GM23248 (cell line): Measurements from ENCODE around the gene MLC1. TPM values are rescaled to one million over a fixed set of nuclear protein-coding genes. Genes with fewer than 3 reads are reported as not detected.

Source experiments
- DNase-seq: peaks from one replicate; pipeline ENCODE4 v3.0.0-alpha.2; 2015
- H2AFZ ChIP-seq: fragments of 200-600 bp; sonication (generic); 2 replicates; pipeline ENCODE4 v1.6.1; 2016; ENCODE audit warnings: antibody characterized with exemption
- H3F3A ChIP-seq: fragments of 200-600 bp; sonication (generic); 2 replicates; pipeline ENCODE4 v1.6.1; 2016; ENCODE audit warnings: mild to moderate bottlenecking, antibody characterized with exemption, mixed run types; ENCODE audit not compliant: insufficient read depth
- H3K27ac ChIP-seq: fragments of 200-600 bp; sonication (generic); 2 replicates; pipeline ENCODE4 v1.5.1; 2016; ENCODE audit warnings: mild to moderate bottlenecking
- H3K27me3 ChIP-seq: fragments of 200-600 bp; sonication (generic); replicated peaks from 2 replicates; pipeline ENCODE4 v1.6.1; 2016; ENCODE audit warnings: mild to moderate bottlenecking; ENCODE audit not compliant: insufficient read depth
- H3K36me3 ChIP-seq: fragments of 200-600 bp; sonication (generic); 2 replicates; pipeline ENCODE4 v1.6.1; 2016; ENCODE audit warnings: low read depth, mild to moderate bottlenecking
- H3K4me1 ChIP-seq: fragments of 200-600 bp; sonication (generic); 2 replicates; pipeline ENCODE4 v1.6.1; 2016; ENCODE audit warnings: mild to moderate bottlenecking; ENCODE audit not compliant: insufficient read depth
- H3K4me2 ChIP-seq: fragments of 200-600 bp; sonication (generic); one replicate; pipeline ENCODE4 v1.6.1; 2016; ENCODE audit warnings: mild to moderate bottlenecking; ENCODE audit not compliant: unreplicated experiment
- H3K4me3 ChIP-seq: fragments of 200-600 bp; sonication (generic); 2 replicates; pipeline ENCODE4 v1.5.1; 2016; ENCODE audit warnings: mild to moderate bottlenecking
- H3K79me2 ChIP-seq: fragments of 200-600 bp; sonication (generic); 2 replicates; pipeline ENCODE4 v1.6.1; 2016; ENCODE audit warnings: mild to moderate bottlenecking; ENCODE audit not compliant: insufficient read depth
- H3K9ac ChIP-seq: fragments of 200-600 bp; sonication (generic); 2 replicates; pipeline ENCODE4 v1.6.1; 2016; ENCODE audit warnings: mild to moderate bottlenecking
- H3K9me2 ChIP-seq: fragments of 200-600 bp; sonication (generic); 2 replicates; pipeline ENCODE4 v1.6.1; 2016; ENCODE audit warnings: mixed run types, mild to moderate bottlenecking, moderate library complexity; ENCODE audit not compliant: insufficient read depth
- H3K9me3 ChIP-seq: fragments of 200-600 bp; sonication (generic); one replicate; pipeline ENCODE4 v1.6.1; 2017; ENCODE audit warnings: low read depth
- H4K20me1 ChIP-seq: fragments of 200-600 bp; sonication (generic); 2 replicates; pipeline ENCODE4 v1.6.0; 2016; ENCODE audit not compliant: insufficient read depth
- EZH2 ChIP-seq: fragments of 200-600 bp; sonication (generic); IDR thresholded peaks from 2 replicates; pipeline ENCODE4 v1.6.1; 2018; ENCODE audit warnings: antibody characterized with exemption, mild to moderate bottlenecking; ENCODE audit not compliant: insufficient read depth, poor library complexity, severe bottlenecking
- EZH2phosphoT487 ChIP-seq: fragments of 200-600 bp; sonication (generic); IDR thresholded peaks from 2 replicates; pipeline ENCODE4 v1.6.1; 2018; ENCODE audit warnings: antibody characterized with exemption, moderate library complexity, mild to moderate bottlenecking, low read depth; ENCODE audit not compliant: insufficient read depth
- WGBS, 2 experiments: methylation state at CpG; one replicate each; pipeline ENCODE4 v1.1.6; 2015 to 2017; ENCODE audit warnings: low lambda C conversion rate in 2 of 2, low coverage in 1 of 2; ENCODE audit errors: missing lambda C conversion rate in 2 of 2; 5-methylcytosine and 5-hydroxymethylcytosine counted together
- in situ Hi-C: fragments of 300-500 bp; cut with MboI; formaldehyde crosslinking; loops from 2 replicates; pipeline ENCODE4 v1.15.0; 2020
- polyA plus RNA-seq: library from polyadenylated mRNA; unstranded; fragments of >200 nt; fragmentation: Nextera tagmentation; extraction: Ambion mirVana; gene quantifications from 2 replicates; pipeline ENCODE4 v1.2.1, GENCODE V29; 2016
- total RNA-seq: library from RNA; depleted of rRNA; stranded (reverse); fragments of >200 nt; shearing (Covaris generic); gene quantifications from 2 replicates; pipeline ENCODE4 v1.2.3, GENCODE V29; 2014

MLC1 gene
- total and polyA plus RNA-seq, 2 experiments from 2014 or later = not detected

- Histone ChIP-seq H3K9me2 (no peaks in the 10 kb centered on the region), H3K9me3 (no peaks in the 10 kb centered on the region), H3K79me2 (no peaks in the 10 kb centered on the region), H3K4me2 (no peak overlapping the region), H3K36me3 (no peaks in the 10 kb centered on the region), H3K9ac (no peak overlapping the region), H2AFZ (no peak overlapping the region), H3F3A (no peaks in the 10 kb centered on the region), H3K27ac (no peak overlapping the region), H3K4me1 (no peaks in the 10 kb centered on the region), H4K20me1 (no peaks in the 10 kb centered on the region), H3K27me3 (peaks cover 3% of the 10 kb centered on the region), H3K4me3 (no peak overlapping the region)
- in situ Hi-C loops = loop anchor here (5.0 kb wide), 1 partner anchor 100 kb away; no protein-coding TSS in a partner anchor
- no peak for TF ChIP-seq EZH2phosphoT487
- TF ChIP-seq EZH2 = no peak
- 57 to 64% methylated on average over 19 to 23 of the region's 24 CpGs for WGBS, 2 experiments
- no peak for DNase-seq
These were observed 52.9 kb downstream of the MLC1 start for GRCh38 chr22:50032109-50032871.

- H3K9me3 ChIP-seq = no peaks in the 10 kb centered on the region
- H3K27ac ChIP-seq = no peak overlapping the region
- no peak for TF ChIP-seq EZH2phosphoT487
- no peak for TF ChIP-seq EZH2
- no peak overlapping the region for H3K4me3 ChIP-seq
- no peaks in the 10 kb centered on the region for H3F3A ChIP-seq
- H3K36me3 ChIP-seq = no peaks in the 10 kb centered on the region
- no peaks in the 10 kb centered on the region for H3K9me2 ChIP-seq
- H3K79me2 ChIP-seq = no peaks in the 10 kb centered on the region
- no peak for DNase-seq
- no peak overlapping the region for H3K9ac ChIP-seq
- H3K4me2 ChIP-seq = no peak overlapping the region
- H3K27me3 ChIP-seq = peaks cover 3% of the 10 kb centered on the region
- H2AFZ ChIP-seq = no peak overlapping the region
- 75 to 78% methylated on average over 44 to 49 of the region's 49 CpGs for WGBS, 2 experiments
- in situ Hi-C loops = loop anchor here (5.0 kb wide), 1 partner anchor 99 kb away; no protein-coding TSS in a partner anchor
- no peaks in the 10 kb centered on the region for H4K20me1 ChIP-seq
- H3K4me1 ChIP-seq = no peaks in the 10 kb centered on the region
These were observed 53.8 kb downstream of the MLC1 start for GRCh38 chr22:50031189-50032091.

- in situ Hi-C loops = loop anchor here (5.0 kb wide), 1 partner anchor 98 kb away; no protein-coding TSS in a partner anchor
- Histone ChIP-seq H3K9me3 (no peaks in the 10 kb centered on the region), H3K4me1 (no peaks in the 10 kb centered on the region), H3K4me2 (no peak overlapping the region), H3K4me3 (no peak overlapping the region), H3K36me3 (no peaks in the 10 kb centered on the region), H4K20me1 (no peaks in the 10 kb centered on the region), H3F3A (no peaks in the 10 kb centered on the region), H3K79me2 (no peaks in the 10 kb centered on the region), H2AFZ (no peak overlapping the region), H3K27ac (no peak overlapping the region), H3K9ac (no peak overlapping the region), H3K9me2 (no peaks in the 10 kb centered on the region), H3K27me3 (peaks cover 5% of the 10 kb centered on the region)
- TF ChIP-seq EZH2 (no peak), EZH2phosphoT487 (no peak)
- peak; percentile 83 for DNase-seq
- 17 to 18% methylated on average over 47 to 51 of the region's 52 CpGs for WGBS, 2 experiments
These were observed 54.7 kb downstream of the MLC1 start for GRCh38 chr22:50030297-50031188.
